Embryonic facial prominence (tissue), 1 donor: ENCODE results near the gene DLX2.
A peak's percentile ranks its signal among the peaks of the same experiment; 100 is the strongest.

Experiments used
- DNase-seq: peaks from one replicate; pipeline ENCODE4 v3.0.0-alpha.2; 2016; ENCODE audit errors: extremely low spot score

The DLX2 gene

GRCh38 chr2:172053486-172053885 is 49.2 kb downstream of the DLX2 start:
- no peak for DNase-seq

- no peak for DNase-seq
Measured at GRCh38 chr2:172052000-172052983, 50.4 kb downstream of the DLX2 start.

GRCh38 chr2:172050479-172051125 is 52.1 kb downstream of the DLX2 start:
- DNase-seq = peak; percentile 28

- no peak for DNase-seq
Measured at GRCh38 chr2:172049567-172050120, 53.1 kb downstream of the DLX2 start.
